Stimulated activated CD4-positive, alpha-beta T cell treated with anti-CD3 and anti-CD28 coated beads, Interleukin-4, amount 100 ng/mL, for 24 hours (primary cell): ENCODE data around the gene NUDT5.

Source experiments
- DNase-seq: peaks from one replicate; pipeline ENCODE4 v3.0.0-alpha.2; 2020

Gene NUDT5

GRCh38 chr10:12160664-12161063 lies 35.0 kb downstream of the NUDT5 start:
- no peak for DNase-seq

- no peak for DNase-seq
These were observed 37.6 kb downstream of the NUDT5 start for GRCh38 chr10:12158111-12158510.

- no peak for DNase-seq
These were observed 39.1 kb downstream of the NUDT5 start for GRCh38 chr10:12156367-12157123.

GRCh38 chr10:12154516-12154915 lies 41.2 kb downstream of the NUDT5 start:
- no peak for DNase-seq

GRCh38 chr10:12150163-12150562 lies 45.5 kb downstream of the NUDT5 start:
- DNase-seq: no peak

GRCh38 chr10:12144538-12144937 lies 51.2 kb downstream of the NUDT5 start:
- no peak for DNase-seq

- DNase-seq: no peak
These were observed 55.7 kb downstream of the NUDT5 start for GRCh38 chr10:12140038-12140437.

- DNase-seq: no peak
These were observed 60.1 kb downstream of the NUDT5 start for GRCh38 chr10:12135631-12136030.

- peak; percentile 45 for DNase-seq
These were observed 65.3 kb downstream of the NUDT5 start for GRCh38 chr10:12130237-12130872.

- peak; percentile 97 for DNase-seq
These were observed 66.2 kb downstream of the NUDT5 start, which contains the start of gene SEC61A2 for GRCh38 chr10:12129222-12130111. Gene SEC61A2 (plus strand): TSS chr10:12129677. CDS start chr10:12129788, 111 bp downstream.

GRCh38 chr10:12121673-12122072 lies 74.0 kb downstream of the NUDT5 start:
- DNase-seq: no peak
